ENCODE results near the gene CLNK. TPM values are rescaled to one million over a fixed set of nuclear protein-coding genes. Genes with fewer than 3 reads are reported as not detected.

Gene CLNK
- polyA plus RNA-seq, 2 of the 4 experiments (the other 2 are of a cell fraction), result not detected

- no peak overlapping the region for H3K27ac ChIP-seq
- no peak for ATAC-seq
- 58% methylated on average over 2 of the region's 2 CpGs for WGBS (ENCODE audit: missing lambda C conversion rate)
- no peak for DNase-seq (ENCODE audit: low read depth in 1 of 2, low spot score in 1 of 2)
- CTCF ChIA-PET, result interaction anchor here (0.6 kb wide), 1 partner anchor 728 kb away, joined by 3 read pairs; no protein-coding TSS in a partner anchor
- no peak overlapping the region for H3K4me3 ChIP-seq
- no peaks in the 10 kb centered on the region for H3K9me3 ChIP-seq
- POLR2A ChIA-PET, result no interaction called here
- H3K4me1 ChIP-seq, result no peaks in the 10 kb centered on the region
- TF ChIP-seq CTCF (IDR thresholded peaks at IDR 0.05) (no peak), ZFP36 (IDR thresholded peaks at IDR 0.05; ENCODE audit: borderline replicate concordance, partially characterized antibody) (no peak), TFCP2L1 (CRISPR knock-in tag; IDR thresholded peaks at IDR 0.05) (no peak), ESRRA (IDR thresholded peaks at IDR 0.05; ENCODE audit: borderline replicate concordance, low read length) (no peak), HOXA7 (CRISPR knock-in tag; IDR thresholded peaks at IDR 0.05) (no peak), NPAS2 (CRISPR knock-in tag; IDR thresholded peaks at IDR 0.05; ENCODE audit: borderline replicate concordance) (no peak), PHF8 (IDR thresholded peaks at IDR 0.05; ENCODE audit: borderline replicate concordance, low read depth) (no peak), CHD4 (IDR thresholded peaks at IDR 0.05; ENCODE audit: borderline replicate concordance) (no peak), POLR2A (IDR thresholded peaks at IDR 0.05; ENCODE audit: low read length) (no peak), HOXB5 (CRISPR knock-in tag; IDR thresholded peaks at IDR 0.05) (no peak), ZNF302 (CRISPR knock-in tag; IDR thresholded peaks at IDR 0.05) (no peak), EHF (CRISPR knock-in tag; IDR thresholded peaks at IDR 0.05) (no peak), FOSL2 (IDR thresholded peaks at IDR 0.05) (no peak), FOSL2 (CRISPR knock-in tag; IDR thresholded peaks at IDR 0.05) (no peak), GATA3 (IDR thresholded peaks at IDR 0.05; ENCODE audit: borderline replicate concordance) (no peak)
- TF ChIP-seq, protein P1, sequence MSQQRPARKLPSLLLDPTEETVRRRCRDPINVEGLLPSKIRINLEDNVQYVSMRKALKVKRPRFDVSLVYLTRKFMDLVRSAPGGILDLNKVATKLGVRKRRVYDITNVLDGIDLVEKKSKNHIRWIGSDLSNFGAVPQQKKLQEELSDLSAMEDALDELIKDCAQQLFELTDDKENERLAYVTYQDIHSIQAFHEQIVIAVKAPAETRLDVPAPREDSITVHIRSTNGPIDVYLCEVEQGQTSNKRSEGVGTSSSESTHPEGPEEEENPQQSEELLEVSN (IDR thresholded peaks at IDR 0.05; ENCODE audit: borderline replicate concordance, low read depth), result no peak
- no peak overlapping the region for H3K4me2 ChIP-seq
- no peak for FAIRE-seq
These were observed 72.1 kb downstream of the CLNK start for GRCh38 chr4:10612476-10612875.

GRCh38 chr4:10611673-10612072 lies 72.9 kb downstream of the CLNK start:
- ChIA-PET POLR2A (no interaction called here), CTCF (no interaction called here)
- Histone ChIP-seq H3K4me1 (no peaks in the 10 kb centered on the region), H3K4me2 (no peak overlapping the region), H3K9me3 (no peaks in the 10 kb centered on the region), H3K27ac (no peak overlapping the region), H3K4me3 (no peak overlapping the region)
- no peak for FAIRE-seq
- 2% methylated on average over 3 of the region's 3 CpGs for WGBS (ENCODE audit: missing lambda C conversion rate)
- peak in 1 of 2 experiments; percentile 11 for DNase-seq (ENCODE audit: low read depth in 1 of 2, low spot score in 1 of 2)
- TF ChIP-seq KDM1A (IDR thresholded peaks at IDR 0.05; ENCODE audit: low read depth) (no peak), POLR2AphosphoS2 (conservative IDR thresholded peaks at IDR 0.05; ENCODE audit: low read length) (no peak), MAX (IDR thresholded peaks at IDR 0.05) (no peak), ZNF302 (CRISPR knock-in tag; IDR thresholded peaks at IDR 0.05) (no peak), USF2 (IDR thresholded peaks at IDR 0.05) (no peak)
- TF ChIP-seq, protein P2, sequence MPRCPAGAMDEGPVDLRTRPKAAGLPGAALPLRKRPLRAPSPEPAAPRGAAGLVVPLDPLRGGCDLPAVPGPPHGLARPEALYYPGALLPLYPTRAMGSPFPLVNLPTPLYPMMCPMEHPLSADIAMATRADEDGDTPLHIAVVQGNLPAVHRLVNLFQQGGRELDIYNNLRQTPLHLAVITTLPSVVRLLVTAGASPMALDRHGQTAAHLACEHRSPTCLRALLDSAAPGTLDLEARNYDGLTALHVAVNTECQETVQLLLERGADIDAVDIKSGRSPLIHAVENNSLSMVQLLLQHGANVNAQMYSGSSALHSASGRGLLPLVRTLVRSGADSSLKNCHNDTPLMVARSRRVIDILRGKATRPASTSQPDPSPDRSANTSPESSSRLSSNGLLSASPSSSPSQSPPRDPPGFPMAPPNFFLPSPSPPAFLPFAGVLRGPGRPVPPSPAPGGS (IDR thresholded peaks at IDR 0.05), result no peak
- ATAC-seq, result peak in 1 of 2 experiments; percentile 29; a peak in 2 of 6 replicates
